RPMI7951 (cell line): ENCODE measurements around the gene PCDHAC2. TPM values are rescaled to one million over a fixed set of nuclear protein-coding genes. Genes with fewer than 3 reads are reported as not detected.

Source experiments
- DNase-seq: peaks from one replicate; pipeline ENCODE4 v3.0.0-alpha.2; 2012; ENCODE audit warnings: low read depth
- total RNA-seq: library from RNA; depleted of rRNA; stranded (reverse); fragments of >200 nt; shearing (Covaris generic); gene quantifications from 2 replicates; pipeline ENCODE4 v1.2.3, GENCODE V29; 2014; rRNA removed

Gene PCDHAC2
- total RNA-seq, 1 experiment from 2014 or later = not detected

- DNase-seq = no peak
Measured at GRCh38 chr5:140982083-140982716, 15.9 kb downstream of the PCDHAC2 start.

- no peak for DNase-seq
Measured at GRCh38 chr5:140986117-140986521, 19.8 kb downstream of the PCDHAC2 start.

- no peak for DNase-seq
Measured at GRCh38 chr5:140988100-140988499, 21.8 kb downstream of the PCDHAC2 start.

GRCh38 chr5:140988608-140989007, 22.3 kb downstream of the PCDHAC2 start:
- no peak for DNase-seq

- no peak for DNase-seq
Measured at GRCh38 chr5:140989254-140990020, 23.2 kb downstream of the PCDHAC2 start.

- no peak for DNase-seq
Measured at GRCh38 chr5:140992828-140993227, 26.6 kb downstream of the PCDHAC2 start.

GRCh38 chr5:140996060-140996459, 29.8 kb downstream of the PCDHAC2 start:
- DNase-seq = no peak

GRCh38 chr5:140998921-140999410, 32.7 kb downstream of the PCDHAC2 start:
- DNase-seq = no peak

- DNase-seq = no peak
Measured at GRCh38 chr5:141001446-141001843, 35.2 kb downstream of the PCDHAC2 start.

- DNase-seq = peak; percentile 7
Measured at GRCh38 chr5:141001844-141002604, 35.7 kb downstream of the PCDHAC2 start.

- no peak for DNase-seq
Measured at GRCh38 chr5:141002605-141002965, 36.3 kb downstream of the PCDHAC2 start.

- DNase-seq = no peak
Measured at GRCh38 chr5:141003031-141003430, 36.8 kb downstream of the PCDHAC2 start.

- DNase-seq = peak; percentile 3
Measured at GRCh38 chr5:141003791-141004611, 37.7 kb downstream of the PCDHAC2 start.

GRCh38 chr5:141007791-141008190, 41.5 kb downstream of the PCDHAC2 start:
- no peak for DNase-seq

GRCh38 chr5:141010047-141010793, 43.9 kb downstream of the PCDHAC2 start:
- no peak for DNase-seq

- DNase-seq = no peak
Measured at GRCh38 chr5:141017943-141018342, 51.7 kb downstream of the PCDHAC2 start.

Other genes starting within 250 kb of the PCDHAC2 start
- under 0.01 TPM in 1 of 2 replicates, not detected in the other for gene PCDHA1, start 180.3 kb upstream of the PCDHAC2 start, total RNA-seq
- gene PCDHA2, start 171.6 kb upstream of the PCDHAC2 start, total RNA-seq = not detected in 2 replicates
- not detected in 2 replicates for gene PCDHA3, start 165.4 kb upstream of the PCDHAC2 start, total RNA-seq
- under 0.01 and 0.12 TPM in 2 replicates for gene PCDHA4, start 159.4 kb upstream of the PCDHAC2 start, total RNA-seq
- 0.12 TPM in 1 of 2 replicates, not detected in the other for gene PCDHA5, start 144.9 kb upstream of the PCDHAC2 start, total RNA-seq
- 0.10 and 0.12 TPM in 2 replicates for gene PCDHA6, start 138.5 kb upstream of the PCDHAC2 start, total RNA-seq
- gene PCDHA7, start 132.2 kb upstream of the PCDHAC2 start, total RNA-seq = 0.88 and 1.1 TPM in 2 replicates
- 0.10 and 0.12 TPM in 2 replicates for gene PCDHA8, start 125.3 kb upstream of the PCDHAC2 start, total RNA-seq
- not detected in 2 replicates for gene PCDHA9, start 118.1 kb upstream of the PCDHAC2 start, total RNA-seq
- gene PCDHA10, start 110.6 kb upstream of the PCDHAC2 start, total RNA-seq = not detected in 2 replicates
- not detected in 2 replicates for gene PCDHA11, start 97.5 kb upstream of the PCDHAC2 start, total RNA-seq
- gene PCDHA12, start 91.2 kb upstream of the PCDHAC2 start, total RNA-seq = not detected in 2 replicates
- gene PCDHA13, start 84.4 kb upstream of the PCDHAC2 start, total RNA-seq = not detected in 2 replicates
- not detected in 2 replicates for gene PCDHAC1, start 40.2 kb upstream of the PCDHAC2 start, total RNA-seq
- gene PCDHB1, start 84.9 kb downstream of the PCDHAC2 start, total RNA-seq = not detected in 2 replicates
- 0.88 and 0.96 TPM in 2 replicates for gene PCDHB2, start 128.1 kb downstream of the PCDHAC2 start, total RNA-seq
- gene PCDHB3, start 134.0 kb downstream of the PCDHAC2 start, total RNA-seq = 0.12 and 0.20 TPM in 2 replicates
- under 0.01 and 0.12 TPM in 2 replicates for gene PCDHB4, start 155.3 kb downstream of the PCDHAC2 start, total RNA-seq
- gene PCDHB5, start 168.7 kb downstream of the PCDHAC2 start, total RNA-seq = 0.59 and 0.60 TPM in 2 replicates
- 0.20 and 0.24 TPM in 2 replicates for gene PCDHB6, start 183.6 kb downstream of the PCDHAC2 start, total RNA-seq
- 0.39 and 0.48 TPM in 2 replicates for gene PCDHB7, start 206.2 kb downstream of the PCDHAC2 start, total RNA-seq
- gene PCDHB8, start 211.3 kb downstream of the PCDHAC2 start, total RNA-seq = 0.10 and 0.12 TPM in 2 replicates
- gene PCDHB16, start 215.9 kb downstream of the PCDHAC2 start, total RNA-seq = 2.0 and 2.1 TPM in 2 replicates
- gene PCDHB9, start 220.7 kb downstream of the PCDHAC2 start, total RNA-seq = 0.10 and 0.24 TPM in 2 replicates
- 0.60 and 0.78 TPM in 2 replicates for gene PCDHB10, start 225.9 kb downstream of the PCDHAC2 start, total RNA-seq
- gene PCDHB11, start 233.2 kb downstream of the PCDHAC2 start, total RNA-seq = 0.12 and 0.20 TPM in 2 replicates
- 0.36 and 0.88 TPM in 2 replicates for gene PCDHB12, start 242.2 kb downstream of the PCDHAC2 start, total RNA-seq
- gene PCDHB13, start 247.4 kb downstream of the PCDHAC2 start, total RNA-seq = 2.5 and 2.6 TPM in 2 replicates